Activated CD4-positive, alpha-beta T cell treated with anti-CD3 and anti-CD28 coated beads for 48 hours (primary cell): ENCODE results near the gene ATP2A1.
A peak's percentile ranks its signal among the peaks of the same experiment; 100 is the strongest.

Experiments used
- DNase-seq: peaks from one replicate; pipeline ENCODE4 v3.0.0-alpha.2; 2020

The ATP2A1 gene

DNA sequence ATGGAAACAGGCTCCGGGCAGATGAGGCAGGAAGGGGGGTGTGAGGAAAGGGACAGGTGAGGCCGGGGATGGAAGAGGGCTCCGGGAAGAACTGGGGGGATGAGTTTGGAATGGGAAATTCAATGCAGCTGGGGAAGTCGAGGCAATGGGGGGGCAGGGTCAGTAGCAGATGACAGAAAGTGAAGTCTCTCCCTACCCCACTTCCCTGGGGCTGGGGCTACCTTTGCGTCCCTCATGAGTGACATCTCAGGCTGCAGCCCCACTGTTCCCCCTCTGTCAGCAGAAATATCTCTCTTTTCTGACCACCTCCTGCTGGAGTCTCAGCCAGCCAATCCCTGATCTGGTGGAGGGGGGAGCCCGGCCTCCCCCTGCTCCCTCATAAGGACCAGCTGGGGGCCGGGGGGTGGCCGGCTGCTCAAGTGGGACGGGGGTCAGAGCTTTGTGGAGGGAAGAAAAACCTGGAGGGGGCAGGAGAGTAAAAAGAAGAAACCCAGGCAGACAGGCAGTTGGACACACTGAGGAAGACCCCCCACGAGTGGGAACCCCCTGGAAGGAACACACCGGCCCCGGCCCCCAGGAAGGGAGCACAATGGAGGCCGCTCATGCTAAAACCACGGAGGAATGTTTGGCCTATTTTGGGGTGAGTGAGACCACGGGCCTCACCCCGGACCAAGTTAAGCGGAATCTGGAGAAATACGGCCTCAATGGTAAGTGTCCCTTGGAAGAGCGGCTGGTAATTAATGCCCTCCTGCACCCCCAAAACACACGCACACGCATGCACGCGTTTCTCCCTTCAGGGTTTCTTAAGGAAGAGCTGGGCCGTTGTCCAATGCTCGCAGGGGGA, at the start of gene ATP2A1:
Gene ATP2A1 (plus strand): TSS at position 406 of the 844 bp plus-strand sequence. CDS start 184 bp downstream, at position 590.
- DNase-seq: no peak

DNA sequence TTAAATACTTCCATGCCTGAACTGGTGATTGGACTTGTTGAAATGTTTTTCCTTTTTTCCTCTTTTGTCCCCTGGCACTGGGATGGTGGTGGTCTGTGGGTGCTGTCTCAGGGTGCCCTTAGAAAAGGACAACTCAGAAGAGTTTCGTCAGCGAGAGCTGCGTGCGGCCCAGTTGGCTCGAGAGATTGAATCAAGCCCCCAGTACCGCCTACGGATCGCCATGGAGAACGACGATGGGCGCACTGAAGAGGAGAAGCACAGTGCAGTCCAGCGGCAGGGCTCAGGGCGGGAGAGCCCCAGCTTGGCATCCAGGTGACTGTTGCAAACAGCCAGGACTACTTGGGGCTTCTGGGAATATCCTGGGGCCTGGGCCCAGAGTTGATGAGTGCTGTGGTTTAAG, 48.5 kb upstream of the ATP2A1 start:
- no peak for DNase-seq

GRCh38 chr16:28830531-28830930, 47.8 kb upstream of the ATP2A1 start:
- DNase-seq: no peak

- no peak for DNase-seq
These were observed 43.9 kb upstream of the ATP2A1 start for GRCh38 chr16:28834349-28834748.

DNA sequence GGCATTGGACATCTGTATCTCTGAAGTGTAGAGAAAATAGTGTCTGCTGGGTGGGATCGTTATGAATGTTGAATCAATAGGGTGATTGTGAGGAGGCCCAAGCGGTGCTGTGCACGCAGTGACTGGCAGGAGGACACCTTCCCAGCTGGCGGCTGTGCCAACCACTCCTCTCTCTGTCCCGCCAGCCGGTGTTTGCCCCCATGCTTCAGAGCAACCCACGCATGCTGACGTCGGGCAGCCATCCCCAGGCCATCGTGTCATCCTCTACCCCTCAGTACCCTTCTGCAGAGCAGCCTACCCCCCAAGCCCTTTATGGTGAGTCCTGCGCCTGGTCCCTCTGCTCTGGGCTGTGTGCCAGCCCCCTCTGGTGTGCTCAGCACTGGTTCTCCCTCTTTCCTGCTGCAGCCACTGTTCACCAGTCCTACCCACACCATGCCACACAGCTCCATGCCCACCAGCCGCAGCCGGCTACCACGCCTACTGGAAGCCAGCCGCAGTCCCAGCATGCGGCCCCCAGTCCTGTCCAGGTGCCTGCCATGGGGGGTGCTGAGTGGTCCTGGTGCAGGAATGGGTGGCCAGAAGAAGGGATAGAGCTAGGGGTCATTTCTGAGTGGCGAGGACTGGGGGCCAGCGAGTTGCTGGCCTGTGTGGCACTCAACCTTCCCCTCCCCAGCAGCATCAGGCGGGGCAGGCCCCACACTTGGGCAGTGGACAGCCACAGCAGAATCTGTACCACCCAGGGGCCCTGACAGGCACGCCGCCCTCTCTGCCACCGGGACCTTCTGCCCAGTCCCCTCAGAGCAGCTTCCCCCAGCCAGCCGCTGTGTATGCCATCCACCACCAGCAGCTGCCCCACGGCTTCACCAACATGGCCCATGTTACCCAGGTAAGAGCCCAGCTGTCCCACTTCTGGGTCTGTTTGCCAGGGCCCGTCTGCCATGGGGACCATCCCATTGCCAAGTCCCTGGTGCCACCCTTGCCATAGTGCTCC, 43.1 kb upstream of the ATP2A1 start:
- no peak for DNase-seq

GRCh38 chr16:28835864-28836760, 42.2 kb upstream of the ATP2A1 start:
- no peak for DNase-seq

GRCh38 chr16:28836761-28837064, 41.6 kb upstream of the ATP2A1 start:
- no peak for DNase-seq

GRCh38 chr16:28837672-28838557, 40.4 kb upstream of the ATP2A1 start:
- no peak for DNase-seq

DNA sequence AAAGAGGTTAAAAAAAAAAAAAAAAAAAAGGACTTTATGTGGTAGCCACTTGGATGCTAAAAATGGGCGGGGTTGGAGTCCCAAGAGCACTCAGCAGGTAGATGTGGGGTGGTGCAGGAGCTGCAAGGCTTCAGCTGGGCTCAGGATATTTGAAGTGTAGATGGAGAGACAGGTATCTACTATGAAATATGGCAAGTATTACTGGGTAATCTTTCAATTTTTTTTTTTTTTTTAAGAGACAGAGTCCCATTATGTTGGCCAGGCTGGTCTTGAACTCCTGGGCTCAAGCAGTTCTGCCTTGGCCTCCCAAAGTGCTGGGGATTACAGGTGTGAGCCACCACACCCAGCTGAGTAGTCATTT, 39.8 kb upstream of the ATP2A1 start:
- DNase-seq: no peak

DNA sequence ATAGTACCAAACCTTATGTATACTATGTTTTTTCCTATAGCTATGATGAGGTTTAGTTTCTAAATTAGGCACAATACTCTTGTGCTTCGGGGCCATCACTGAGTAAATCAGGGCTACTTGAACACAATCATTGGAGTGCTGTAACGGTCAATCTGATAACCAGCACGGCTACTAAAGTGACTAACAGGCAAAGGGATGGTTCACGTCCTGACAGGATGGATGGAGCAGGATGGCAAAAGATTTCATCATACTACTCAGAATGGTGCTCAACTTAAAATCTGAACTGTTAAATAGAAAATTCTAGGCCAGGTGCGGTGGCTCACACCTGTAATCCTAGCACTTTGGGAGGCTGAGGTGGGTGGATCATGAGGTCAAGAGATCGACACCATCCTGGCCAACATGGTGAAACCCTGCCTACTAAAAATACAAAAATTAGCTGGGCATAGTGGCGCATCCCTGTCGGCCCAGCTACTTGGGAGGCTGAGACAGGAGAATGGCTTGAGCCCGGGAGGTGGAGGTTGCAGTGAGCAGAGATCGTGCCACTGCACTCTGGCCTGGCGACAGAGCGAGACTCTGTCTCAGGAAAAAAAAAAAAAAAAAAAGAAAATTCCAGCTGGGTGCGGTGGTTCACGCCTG, 39.2 kb upstream of the ATP2A1 start:
- no peak for DNase-seq

GRCh38 chr16:28839899-28840298, 38.4 kb upstream of the ATP2A1 start:
- no peak for DNase-seq

GRCh38 chr16:28842696-28843095, 35.6 kb upstream of the ATP2A1 start:
- DNase-seq: no peak

GRCh38 chr16:28843766-28844165, 34.5 kb upstream of the ATP2A1 start:
- DNase-seq: no peak

- DNase-seq: no peak
These were observed 33.9 kb upstream of the ATP2A1 start for GRCh38 chr16:28844226-28844885.

GRCh38 chr16:28845293-28845692, 33.0 kb upstream of the ATP2A1 start:
- DNase-seq: peak; percentile 66

DNA sequence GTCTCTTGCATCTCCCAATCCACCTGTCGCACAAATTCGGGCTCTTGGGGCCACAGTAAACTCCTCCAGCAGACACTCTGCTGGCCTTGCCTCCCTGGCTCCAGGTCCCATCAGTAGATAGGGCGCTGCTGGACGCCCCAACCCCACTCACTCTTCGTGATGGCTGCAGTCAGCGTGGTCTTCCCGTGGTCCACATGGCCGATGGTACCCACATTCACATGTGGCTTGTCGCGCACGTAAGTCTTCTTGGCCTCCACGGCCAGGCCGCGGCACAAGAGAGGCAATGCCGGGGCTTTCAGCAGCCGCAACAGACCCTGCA, 32.6 kb upstream of the ATP2A1 start:
- DNase-seq: no peak

- DNase-seq: peak; percentile 99
These were observed 32.0 kb upstream of the ATP2A1 start, which contains the start of gene TUFM for GRCh38 chr16:28846080-28846932. Gene TUFM (minus strand): TSS chr16:28846348. CDS start chr16:28846269, 79 bp downstream.

GRCh38 chr16:28846933-28847273, 31.4 kb upstream of the ATP2A1 start:
- DNase-seq: no peak

DNA sequence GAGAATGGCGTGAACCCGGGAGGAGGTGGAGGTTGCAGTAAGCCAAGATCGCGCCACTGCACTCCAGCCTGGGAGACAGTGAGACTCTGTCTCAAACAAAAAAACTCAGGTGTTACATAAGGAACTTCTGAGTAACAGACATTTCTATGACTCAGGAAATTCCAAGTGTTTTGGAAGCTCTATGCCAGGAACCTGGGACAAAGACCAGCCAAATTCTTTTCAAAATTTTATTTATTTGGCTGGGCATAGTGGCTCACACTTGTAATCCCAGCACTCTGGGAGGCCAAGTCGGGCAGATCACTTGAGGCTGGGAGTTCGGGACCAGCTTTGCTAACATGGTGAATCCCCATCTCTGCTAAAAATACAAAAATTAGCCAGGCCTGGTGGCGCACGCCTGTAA, 19.9 kb upstream of the ATP2A1 start:
- no peak for DNase-seq

DNA sequence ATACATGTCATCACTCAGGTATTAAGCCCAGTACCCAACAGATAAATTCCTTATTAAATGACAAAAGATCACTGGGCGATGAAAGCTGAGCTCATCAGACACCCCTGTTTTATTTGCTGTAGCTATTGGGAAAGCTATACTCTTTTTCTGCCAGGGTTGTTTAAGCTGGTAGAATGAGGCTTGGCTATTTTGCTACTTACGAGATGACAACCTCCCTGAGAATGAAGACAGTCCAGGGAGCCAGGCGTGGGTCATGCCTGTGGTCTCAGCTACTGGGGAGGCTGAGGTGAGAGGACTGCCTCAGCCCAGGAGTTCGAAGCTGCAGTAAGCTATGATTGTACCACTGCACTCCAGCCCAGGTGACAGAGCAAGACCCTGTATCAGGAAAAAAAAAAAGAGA, 19.0 kb upstream of the ATP2A1 start:
- DNase-seq: no peak
